GM12801 (cell line): ENCODE data around the gene KCTD6.

Experiments used
- TF ChIP-seq, protein P1 (sequence below): IDR thresholded peaks from one replicate; pipeline ENCODE4 v1.5.1; 2011; ENCODE audit warnings: control low read depth; ENCODE audit not compliant: insufficient read length; ENCODE audit errors: extremely low read depth

The KCTD6 gene

DNA sequence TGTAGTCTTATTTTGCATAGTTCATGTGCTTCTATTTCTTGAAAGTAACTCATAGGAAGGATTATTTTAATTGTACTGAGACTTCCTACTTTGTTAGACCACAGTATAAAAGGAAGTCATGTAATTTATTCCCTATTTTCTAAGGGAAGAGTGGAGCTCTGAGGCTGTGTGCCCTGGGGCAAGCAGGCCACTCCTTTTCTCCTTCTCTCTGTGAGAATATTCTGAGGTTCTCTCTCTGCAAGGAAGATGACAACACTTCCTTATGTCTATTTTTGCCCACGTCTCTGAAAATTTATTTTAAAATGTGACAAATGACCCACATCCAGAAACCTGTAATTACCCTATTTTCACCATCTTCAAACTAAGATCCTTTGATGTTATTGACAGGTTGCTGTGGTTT is 11.0 kb downstream of the KCTD6 start:
- TF ChIP-seq, protein P1, sequence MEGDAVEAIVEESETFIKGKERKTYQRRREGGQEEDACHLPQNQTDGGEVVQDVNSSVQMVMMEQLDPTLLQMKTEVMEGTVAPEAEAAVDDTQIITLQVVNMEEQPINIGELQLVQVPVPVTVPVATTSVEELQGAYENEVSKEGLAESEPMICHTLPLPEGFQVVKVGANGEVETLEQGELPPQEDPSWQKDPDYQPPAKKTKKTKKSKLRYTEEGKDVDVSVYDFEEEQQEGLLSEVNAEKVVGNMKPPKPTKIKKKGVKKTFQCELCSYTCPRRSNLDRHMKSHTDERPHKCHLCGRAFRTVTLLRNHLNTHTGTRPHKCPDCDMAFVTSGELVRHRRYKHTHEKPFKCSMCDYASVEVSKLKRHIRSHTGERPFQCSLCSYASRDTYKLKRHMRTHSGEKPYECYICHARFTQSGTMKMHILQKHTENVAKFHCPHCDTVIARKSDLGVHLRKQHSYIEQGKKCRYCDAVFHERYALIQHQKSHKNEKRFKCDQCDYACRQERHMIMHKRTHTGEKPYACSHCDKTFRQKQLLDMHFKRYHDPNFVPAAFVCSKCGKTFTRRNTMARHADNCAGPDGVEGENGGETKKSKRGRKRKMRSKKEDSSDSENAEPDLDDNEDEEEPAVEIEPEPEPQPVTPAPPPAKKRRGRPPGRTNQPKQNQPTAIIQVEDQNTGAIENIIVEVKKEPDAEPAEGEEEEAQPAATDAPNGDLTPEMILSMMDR: no peak

DNA sequence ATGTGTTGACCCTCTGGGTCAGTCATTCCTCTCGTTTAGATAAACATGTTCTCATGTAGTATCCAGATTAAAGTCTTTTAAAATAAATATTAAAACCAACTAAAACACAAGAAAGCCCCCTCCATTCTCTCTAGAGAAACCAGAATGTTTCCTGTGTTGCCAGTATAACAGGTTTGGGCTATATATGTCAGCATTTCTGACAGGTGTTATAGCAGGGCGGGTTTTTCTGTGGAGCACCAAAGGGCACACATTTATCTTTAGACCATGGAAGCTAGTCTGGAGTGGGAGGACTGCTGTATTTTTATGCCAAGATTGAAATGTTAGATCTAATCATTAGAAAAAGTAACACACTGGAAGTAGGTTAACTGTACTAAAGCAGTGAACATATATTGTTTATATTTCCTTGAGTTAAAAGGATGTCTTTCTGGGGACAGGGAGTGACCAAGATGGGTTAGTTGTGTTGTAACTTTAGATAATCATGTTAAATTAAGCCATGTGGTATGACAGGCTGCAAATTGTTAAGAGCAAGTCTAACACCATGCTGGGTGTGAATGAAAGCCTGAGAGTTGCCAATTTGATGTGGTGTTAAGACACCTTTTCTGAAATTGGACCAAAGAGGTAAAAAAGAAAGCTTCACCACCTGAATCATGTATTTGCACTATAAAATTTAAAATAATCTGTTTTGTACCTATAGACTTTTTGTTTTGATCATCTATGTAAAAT is 15.6 kb downstream of the KCTD6 start:
- TF ChIP-seq, protein P1: no peak

DNA sequence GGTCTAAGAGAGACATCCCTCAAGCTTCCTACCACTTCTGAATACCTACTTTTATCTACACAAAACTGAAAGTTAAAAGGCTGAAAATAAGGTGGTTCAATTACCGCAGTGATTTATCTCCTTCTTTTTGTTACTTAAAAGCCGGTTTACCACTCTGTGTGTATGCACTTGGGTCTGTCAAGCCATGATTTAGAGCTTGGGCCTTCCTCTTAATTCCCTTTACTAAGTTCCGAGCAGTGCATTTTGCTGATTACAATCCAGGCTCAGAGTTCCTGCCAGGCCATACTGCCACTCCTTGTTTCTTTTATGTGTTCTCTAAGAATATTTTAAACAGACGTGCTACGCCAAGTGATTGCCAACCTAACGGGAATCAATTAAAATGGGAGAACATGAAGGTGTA is 16.5 kb downstream of the KCTD6 start:
- TF ChIP-seq, protein P1: no peak

DNA sequence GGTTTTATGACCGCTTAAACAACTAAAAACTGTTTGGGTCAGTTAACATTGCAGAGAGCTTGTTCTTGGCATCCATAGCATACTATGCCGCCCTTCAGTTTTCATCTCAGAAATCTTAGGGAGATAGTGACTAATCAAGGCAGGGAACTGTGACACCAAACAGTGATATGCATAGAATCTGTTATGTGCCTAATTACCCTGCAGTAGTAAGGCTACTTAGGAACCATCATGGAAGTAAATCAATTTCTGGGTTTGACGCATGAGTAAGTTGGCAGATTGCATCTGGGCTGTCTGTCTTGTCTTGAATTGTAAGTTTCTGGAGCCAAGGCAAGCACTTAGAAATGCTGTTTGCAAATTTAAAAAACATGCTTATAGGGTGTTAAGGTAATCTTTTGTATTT is 22.5 kb downstream of the KCTD6 start:
- TF ChIP-seq, protein P1: no peak

DNA sequence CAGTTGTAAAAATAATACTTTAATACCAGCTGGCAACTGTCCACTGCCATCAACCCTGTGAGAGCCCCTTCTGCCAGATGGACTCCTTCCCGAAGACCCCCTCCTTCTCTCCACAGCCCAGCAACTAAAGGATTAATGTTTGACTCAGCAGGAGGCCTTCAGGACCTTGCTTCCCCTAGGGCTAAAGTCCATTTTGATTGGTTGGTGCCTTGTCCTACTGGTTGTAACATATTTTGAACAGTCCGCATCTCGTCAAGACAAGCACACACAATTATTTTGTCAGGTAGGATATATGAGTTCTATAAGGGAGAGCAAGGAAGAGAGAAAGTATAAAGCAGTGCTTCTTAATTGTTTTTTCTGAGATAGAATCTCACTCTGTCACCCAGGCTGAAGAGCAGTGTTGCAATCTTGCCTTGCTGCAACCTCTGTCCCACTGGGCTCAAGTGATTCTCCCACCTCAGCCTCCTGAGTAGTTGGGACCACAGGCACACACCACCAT is 26.4 kb downstream of the KCTD6 start:
- TF ChIP-seq, protein P1: no peak

DNA sequence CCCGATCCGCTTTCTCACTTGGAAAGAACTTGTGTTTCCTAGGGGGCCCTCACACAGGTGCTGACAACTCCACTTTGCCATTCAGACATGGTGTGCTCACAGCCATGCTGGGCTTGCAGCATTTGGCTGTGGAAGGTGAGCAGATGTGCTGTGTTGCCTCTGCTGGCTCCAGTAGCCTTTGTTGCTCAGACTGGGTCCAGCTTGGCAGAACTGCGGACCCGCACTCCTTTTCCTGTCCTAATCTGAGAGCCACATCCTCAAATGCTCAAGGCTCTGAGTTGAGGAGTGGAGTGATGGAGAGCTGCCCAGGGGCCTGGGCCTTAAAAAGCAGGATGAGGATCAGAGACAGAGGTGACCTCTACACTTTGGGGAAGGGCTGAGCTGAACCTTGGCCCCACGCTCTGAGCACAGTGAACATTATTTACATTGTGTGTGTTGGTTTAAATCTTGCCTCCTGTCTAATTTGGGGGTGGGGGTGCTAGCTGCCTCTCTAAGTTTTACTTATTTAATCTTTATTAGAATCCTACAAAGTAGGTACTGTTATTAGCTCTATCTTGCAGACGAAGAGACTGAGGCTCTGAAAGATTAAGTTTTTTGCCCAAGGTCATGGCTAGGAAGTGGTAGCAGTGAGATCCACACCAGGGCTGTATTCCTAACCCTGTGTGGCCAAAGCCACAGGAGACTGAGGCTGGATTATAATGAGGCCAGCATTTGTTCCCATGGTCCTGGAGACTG is 27.9 kb downstream of the KCTD6 start:
- TF ChIP-seq, protein P1: no peak

DNA sequence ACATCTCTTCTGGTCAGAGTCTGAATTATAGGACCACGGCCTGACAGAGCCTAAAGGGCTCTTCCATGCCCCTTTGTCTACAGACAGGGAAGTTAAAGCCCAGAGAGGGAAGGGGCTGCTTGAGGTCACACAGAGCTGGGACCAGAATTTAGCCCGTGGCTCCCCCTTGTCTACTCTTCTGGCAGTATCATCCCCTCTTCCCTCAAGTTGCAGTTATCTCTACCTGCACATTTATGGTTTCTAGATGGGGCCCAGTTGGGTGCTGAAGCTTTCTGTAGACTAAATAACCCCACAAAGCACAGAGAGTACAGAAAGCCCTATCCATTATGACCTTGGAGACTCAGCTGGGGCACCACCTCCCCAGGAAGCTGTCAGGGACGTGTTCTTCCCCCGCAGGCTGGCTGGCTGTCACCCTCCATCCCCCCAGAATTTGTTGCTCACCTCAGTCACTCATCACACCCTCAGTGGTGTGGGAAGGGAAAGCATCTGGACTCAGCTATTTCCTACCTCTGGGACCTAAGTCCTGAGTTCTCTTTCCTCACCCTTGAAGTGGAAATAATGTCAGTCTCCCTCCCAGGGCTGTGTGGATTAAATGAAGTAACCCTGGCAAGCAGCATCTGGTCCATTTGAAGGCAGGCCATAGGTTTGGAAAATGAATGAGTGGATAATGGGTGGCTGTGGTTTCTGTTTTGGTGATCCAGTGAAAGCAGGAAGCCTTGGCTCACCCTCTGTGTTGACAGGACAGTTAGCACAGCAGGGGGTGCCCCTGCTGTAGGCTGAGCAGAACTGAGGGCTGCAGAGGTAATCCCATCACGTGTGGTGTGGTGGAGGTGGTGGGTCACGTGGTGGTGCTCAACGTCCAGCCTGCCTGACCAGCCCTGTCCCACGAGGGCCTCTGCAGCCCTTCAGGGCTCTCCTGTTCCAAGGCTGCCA is 28.8 kb downstream of the KCTD6 start:
- TF ChIP-seq, protein P1: no peak
